IMR-90 (cell line): ENCODE measurements around the gene NDUFAF7. TPM values are rescaled to one million over a fixed set of nuclear protein-coding genes. Genes with fewer than 3 reads are reported as not detected.

Source experiments
- ATAC-seq: fragments of 200-7000 bp; cut with Tn5 transposase; 2 replicates; pipeline ENCODE4 v1.9.1; 2020; ENCODE audit warnings: low read depth, mild to moderate bottlenecking, moderate library complexity
- BruUV-seq: library from RNA; stranded (reverse); fragments of 400-500 nt; replicated peaks from 2 replicates; lab custom pipeline; 2021; lab: Mats Ljungman, UMichigan
- CTCF ChIA-PET: fragments of 300-600 bp; formaldehyde crosslinking; extraction: SDS; loops from one replicate; lab custom pipeline; 2021; ENCODE audit warnings: antibody characterized with exemption; lab: Yijun Ruan, JAX
- POLR2A ChIA-PET: fragments of 300-600 bp; sonication (Branson Sonifier 250); formaldehyde crosslinking; loops from one replicate; lab custom pipeline; 2022; ENCODE audit warnings: antibody characterized with exemption; ENCODE audit not compliant: unreplicated experiment; lab: Charles Lee
- DNase-seq: peaks from one replicate; pipeline ENCODE4 v3.0.0; 2013
- H2AFZ ChIP-seq: replicated peaks from 2 replicates; pipeline ENCODE3; 2013; ENCODE audit warnings: low read length, mild to moderate bottlenecking; ENCODE audit not compliant: poor library complexity
- H2AK5ac ChIP-seq: 2 replicates; pipeline ENCODE4 v1.6.1; 2013; ENCODE audit warnings: low read depth, low read length, inconsistent platforms
- H2AK9ac ChIP-seq: replicated peaks from 2 replicates; pipeline ENCODE3; 2013; ENCODE audit warnings: mild to moderate bottlenecking, low read depth, low read length, moderate library complexity; ENCODE audit not compliant: poor library complexity
- H2BK120ac ChIP-seq: 2 replicates; pipeline ENCODE4 v1.6.1; 2013; ENCODE audit warnings: low read depth, low read length, inconsistent platforms
- H2BK15ac ChIP-seq: 3 replicates; pipeline ENCODE4 v1.6.1; 2013; ENCODE audit warnings: low read depth, low read length, inconsistent platforms
- H2BK20ac ChIP-seq: 2 replicates; pipeline ENCODE4 v1.6.1; 2013; ENCODE audit warnings: low read depth, mild to moderate bottlenecking, inconsistent platforms, low read length, moderate library complexity
- H2BK5ac ChIP-seq: 2 replicates; pipeline ENCODE4 v1.6.1; 2013; ENCODE audit warnings: mild to moderate bottlenecking, low read depth, low read length, inconsistent platforms; ENCODE audit not compliant: poor library complexity, severe bottlenecking
- H3K14ac ChIP-seq: replicated peaks from 2 replicates; pipeline ENCODE4 v1.6.1; 2013; ENCODE audit warnings: low read depth, low read length, inconsistent platforms
- H3K18ac ChIP-seq: 2 replicates; pipeline ENCODE4 v1.6.1; 2013; ENCODE audit warnings: low read depth, low read length, control low read depth
- H3K23ac ChIP-seq: 2 replicates; pipeline ENCODE4 v1.6.1; 2013; ENCODE audit warnings: low read depth, low read length, inconsistent platforms
- H3K27ac ChIP-seq: 2 replicates; pipeline ENCODE4 v1.5.1; 2013; ENCODE audit warnings: mild to moderate bottlenecking, control low read depth, low read length; ENCODE audit not compliant: insufficient read depth
- H3K27me3 ChIP-seq: 2 replicates; pipeline ENCODE4 v1.6.1; 2013; ENCODE audit warnings: low read length; ENCODE audit not compliant: control insufficient read depth, insufficient read depth
- H3K36me3 ChIP-seq: 2 replicates; pipeline ENCODE4 v1.6.1; 2013; ENCODE audit warnings: low read length, mixed read lengths; ENCODE audit not compliant: control insufficient read depth, insufficient read depth
- H3K4ac ChIP-seq: 2 replicates; pipeline ENCODE4 v1.6.1; 2013; ENCODE audit warnings: low read depth, low read length, inconsistent platforms
- H3K4me1 ChIP-seq: 2 replicates; pipeline ENCODE4 v1.6.1; 2013; ENCODE audit warnings: low read length, mixed read lengths; ENCODE audit not compliant: control insufficient read depth, insufficient read depth
- H3K4me2 ChIP-seq: 2 replicates; pipeline ENCODE4 v1.6.1; 2013; ENCODE audit warnings: low read depth, mild to moderate bottlenecking, control low read depth, low read length, moderate library complexity
- H3K4me3 ChIP-seq: 2 replicates; pipeline ENCODE4 v1.5.1; 2013; ENCODE audit warnings: low read depth, mild to moderate bottlenecking, control low read depth, low read length, moderate library complexity; ENCODE audit not compliant: insufficient read depth
- H3K56ac ChIP-seq: 2 replicates; pipeline ENCODE4 v1.6.1; 2013; ENCODE audit warnings: low read length, inconsistent platforms; ENCODE audit not compliant: insufficient read depth; ENCODE audit errors: extremely low read depth
- H3K79me1 ChIP-seq, 2 experiments: 2 replicates each; pipeline ENCODE4 v1.6.1; 2013; ENCODE audit warnings: low read length in 2 of 2, inconsistent platforms in 1 of 2, low read depth in 1 of 2
- H3K9ac ChIP-seq: 2 replicates; pipeline ENCODE4 v1.6.1; 2013; ENCODE audit warnings: low read depth, low read length, control low read depth
- H3K9me1 ChIP-seq: 2 replicates; pipeline ENCODE4 v1.6.1; 2013; ENCODE audit warnings: low read length, inconsistent platforms; ENCODE audit not compliant: insufficient read depth
- H3K9me3 ChIP-seq: 2 replicates; pipeline ENCODE4 v1.6.1; 2013; ENCODE audit warnings: low read length; ENCODE audit not compliant: control insufficient read depth, insufficient read depth
- H4K20me1 ChIP-seq: 2 replicates; pipeline ENCODE4 v1.6.1; 2013; ENCODE audit warnings: low read length, inconsistent platforms; ENCODE audit not compliant: insufficient read depth
- H4K5ac ChIP-seq: 2 replicates; pipeline ENCODE4 v1.6.1; 2013; ENCODE audit warnings: mild to moderate bottlenecking, low read depth, low read length, control low read depth
- H4K8ac ChIP-seq, 2 experiments: 2 replicates each; pipeline ENCODE4 v1.6.1; 2013; ENCODE audit warnings: low read depth in 2 of 2, low read length in 2 of 2, control low read depth in 1 of 2, inconsistent platforms in 1 of 2
- H4K91ac ChIP-seq: 2 replicates; pipeline ENCODE4 v1.6.1; 2013; ENCODE audit warnings: low read depth, low read length, inconsistent platforms; ENCODE audit not compliant: insufficient read depth
- BHLHE40 ChIP-seq: fragments of 150-350 bp; IDR thresholded peaks from 2 replicates; pipeline ENCODE4 v1.6.1; 2016; ENCODE audit warnings: mild to moderate bottlenecking, low read depth, low read length
- CHD1 ChIP-seq: IDR thresholded peaks from 2 replicates; pipeline ENCODE4 v1.6.1; 2012; ENCODE audit warnings: low read depth, low read length, improper control_type of control experiment
- FOS ChIP-seq: fragments of 150-350 bp; IDR thresholded peaks from 2 replicates; pipeline ENCODE4 v1.6.1; 2016; ENCODE audit warnings: low read depth, low read length
- RFX5 ChIP-seq: IDR thresholded peaks from 2 replicates; pipeline ENCODE4 v1.8.0; 2012; ENCODE audit warnings: low read depth, mild to moderate bottlenecking, low read length, moderate library complexity
- USF2 ChIP-seq: fragments of 150-350 bp; IDR thresholded peaks from 2 replicates; pipeline ENCODE4 v1.6.1; 2017; ENCODE audit warnings: mild to moderate bottlenecking, antibody characterized with exemption, low read length, low read depth
- WGBS, 2 experiments: methylation state at CpG; one replicate each; pipeline versions ENCODE4 v1.1.5 to v1.1.7; 2013; ENCODE audit warnings: missing lambda C conversion rate in 2 of 2; ENCODE audit not compliant: insufficient read length in 1 of 2; ENCODE audit errors: extremely low coverage in 2 of 2; 5-methylcytosine and 5-hydroxymethylcytosine counted together
- dilution Hi-C: fragments of 300-500 bp; cut with HindIII; formaldehyde crosslinking; loops from one replicate; pipeline ENCODE4 v1.14.3; 2018; ENCODE audit warnings: low sequenced_read_pairs; ENCODE audit not compliant: unreplicated experiment
- in situ Hi-C: fragments of 300-500 bp; cut with MboI; formaldehyde crosslinking; loops from 3 replicates; pipeline ENCODE4 v1.14.3; 2019; ENCODE audit warnings: low sequenced_read_pairs, inconsistent platforms, mixed read lengths
- intact Hi-C: fragments of 100-400 bp; cut with micrococcal nuclease; formaldehyde crosslinking; loops from 2 replicates; pipeline ENCODE4 v1.10.0; 2022
- polyA plus RNA-seq, 3 experiments: library from polyadenylated mRNA; depleted of rRNA; stranded (reverse); fragments of >200 nt; gene quantifications; 2 replicates each; pipeline ENCODE4 v1.2.3, GENCODE V29; 2012; ENCODE audit warnings: low replicate concordance in 1 of 3
- total RNA-seq: library from RNA; depleted of rRNA; stranded (reverse); fragments of >200 nt; gene quantifications from 2 replicates; pipeline ENCODE4 v1.2.3, GENCODE V29; 2012
- TF ChIP-seq, protein P1 (sequence below): conservative IDR thresholded peaks from 2 replicates; pipeline ENCODE4 v1.5.1; 2012; ENCODE audit warnings: mild to moderate bottlenecking, low read depth, low read length, improper control_type of control experiment

Gene NDUFAF7
- total and polyA plus RNA-seq, 2 of the 4 experiments (the other 2 are of a cell fraction): 9.9 to 17.4 TPM

DNA sequence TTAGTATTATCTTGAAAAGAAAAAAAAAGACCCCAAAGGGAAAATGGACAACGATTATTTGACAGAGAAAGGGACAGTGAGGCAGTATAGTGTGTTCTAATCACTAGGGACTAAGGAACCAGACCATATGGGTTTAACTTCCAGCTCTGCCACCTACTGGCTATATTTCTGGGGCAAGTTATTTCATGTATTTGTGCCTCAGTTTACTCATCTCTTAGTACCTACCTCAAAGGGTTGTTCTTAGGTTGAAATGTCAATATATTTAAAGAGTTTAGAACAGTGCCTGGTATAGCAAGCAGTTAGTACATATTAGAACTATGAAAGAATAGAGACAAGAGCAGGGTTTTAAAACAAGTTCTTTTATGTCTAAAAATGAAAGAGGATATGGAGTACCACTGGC is 50.5 kb downstream of the NDUFAF7 start:
- intact Hi-C loops (no loop called here), dilution Hi-C loops (no loop called here), in situ Hi-C loops (no loop called here)
- H3K79me1 ChIP-seq: peaks cover 8 to 13% of the 10 kb centered on the region in 2 experiments; a peak in 2 of 4 replicates
- H3K36me3 ChIP-seq: peaks cover 10% of the 10 kb centered on the region
- peaks cover 6% of the 10 kb centered on the region for H3K4me1 ChIP-seq
- POLR2A ChIA-PET: no interaction called here
- no peak overlapping the region for H3K4me2 ChIP-seq
- no peaks in the 10 kb centered on the region for H3K9me1 ChIP-seq
- H3K9me3 ChIP-seq: no peaks in the 10 kb centered on the region
- no peak for DNase-seq
- ATAC-seq: no peak
- no peak overlapping the region for H3K27ac ChIP-seq
- H4K20me1 ChIP-seq: no peaks in the 10 kb centered on the region
- H4K91ac ChIP-seq: no peak overlapping the region
- H2AFZ ChIP-seq: no peak overlapping the region
- H3K56ac ChIP-seq: no peak overlapping the region
- H4K8ac ChIP-seq: no peak overlapping the region
- no peak overlapping the region for H3K23ac ChIP-seq
- H3K27me3 ChIP-seq: no peaks in the 10 kb centered on the region
- no peak overlapping the region for H4K5ac ChIP-seq
- no peak overlapping the region for H2BK120ac ChIP-seq
- no peak overlapping the region for H3K18ac ChIP-seq
- H3K9ac ChIP-seq: no peak overlapping the region
- no peak overlapping the region for H2AK9ac ChIP-seq
- H2BK5ac ChIP-seq: no peak overlapping the region
- no CpG with 5 or more reads among the region's 1 CpG for WGBS, 2 experiments
- H2BK15ac ChIP-seq: no peak overlapping the region
- no peak for TF ChIP-seq BHLHE40
- TF ChIP-seq RFX5: no peak
- no peak for TF ChIP-seq USF2
- no peak for TF ChIP-seq CHD1
- TF ChIP-seq, protein P1, sequence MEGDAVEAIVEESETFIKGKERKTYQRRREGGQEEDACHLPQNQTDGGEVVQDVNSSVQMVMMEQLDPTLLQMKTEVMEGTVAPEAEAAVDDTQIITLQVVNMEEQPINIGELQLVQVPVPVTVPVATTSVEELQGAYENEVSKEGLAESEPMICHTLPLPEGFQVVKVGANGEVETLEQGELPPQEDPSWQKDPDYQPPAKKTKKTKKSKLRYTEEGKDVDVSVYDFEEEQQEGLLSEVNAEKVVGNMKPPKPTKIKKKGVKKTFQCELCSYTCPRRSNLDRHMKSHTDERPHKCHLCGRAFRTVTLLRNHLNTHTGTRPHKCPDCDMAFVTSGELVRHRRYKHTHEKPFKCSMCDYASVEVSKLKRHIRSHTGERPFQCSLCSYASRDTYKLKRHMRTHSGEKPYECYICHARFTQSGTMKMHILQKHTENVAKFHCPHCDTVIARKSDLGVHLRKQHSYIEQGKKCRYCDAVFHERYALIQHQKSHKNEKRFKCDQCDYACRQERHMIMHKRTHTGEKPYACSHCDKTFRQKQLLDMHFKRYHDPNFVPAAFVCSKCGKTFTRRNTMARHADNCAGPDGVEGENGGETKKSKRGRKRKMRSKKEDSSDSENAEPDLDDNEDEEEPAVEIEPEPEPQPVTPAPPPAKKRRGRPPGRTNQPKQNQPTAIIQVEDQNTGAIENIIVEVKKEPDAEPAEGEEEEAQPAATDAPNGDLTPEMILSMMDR: no peak
- TF ChIP-seq FOS: no peak
- no TSS peak for BruUV-seq
- no peak overlapping the region for H3K4ac ChIP-seq
- H2AK5ac ChIP-seq: no peak overlapping the region
- H2BK20ac ChIP-seq: no peak overlapping the region
- H3K14ac ChIP-seq: no peak overlapping the region
- no peak overlapping the region for H3K4me3 ChIP-seq
- CTCF ChIA-PET: no interaction called here
